ENCODE results near the gene PLXDC2.
A peak's percentile ranks its signal among the peaks of the same experiment; 100 is the strongest.
"Not testable (repeated sequence)": the region's sequence is repeated elsewhere in the genome, so short reads cannot be mapped to it uniquely, and the experiment has no call there.

Gene PLXDC2

GRCh38 chr10:19816411-19817230, at the start of gene PLXDC2:
TSS of gene PLXDC2 (plus strand) at chr10:19816432.
- peak; percentile 6 for DNase-seq (ENCODE audit: low spot score)

GRCh38 chr10:19767876-19768275, 48.4 kb upstream of the PLXDC2 start:
- no peak for DNase-seq (ENCODE audit: low spot score)

DNA sequence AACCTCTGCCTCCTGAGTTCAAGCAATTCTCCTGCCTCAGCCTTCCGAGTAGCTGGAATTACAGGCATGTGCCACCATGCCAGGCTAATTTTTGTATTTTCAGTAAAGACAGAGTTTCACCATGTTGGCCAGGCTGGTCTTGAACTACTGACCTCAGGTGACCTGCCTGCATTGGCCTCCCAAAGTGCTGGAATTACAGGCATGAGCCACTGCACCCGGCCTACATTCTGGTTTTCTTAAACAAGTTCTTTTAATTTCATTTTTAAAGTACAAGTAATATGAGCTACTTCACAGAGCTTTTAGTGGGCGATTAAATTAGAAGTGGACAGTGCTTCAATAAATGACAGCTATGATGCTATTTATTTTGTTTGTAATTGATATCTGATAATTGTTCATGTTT, 46.4 kb upstream of the PLXDC2 start:
- DNase-seq (ENCODE audit: low spot score): not testable (repeated sequence)

- no peak for DNase-seq (ENCODE audit: low spot score)
Observed at GRCh38 chr10:19772972-19773371, 43.3 kb upstream of the PLXDC2 start.

- no peak for DNase-seq (ENCODE audit: low spot score)
Observed at GRCh38 chr10:19775296-19775695, 40.9 kb upstream of the PLXDC2 start.

DNA sequence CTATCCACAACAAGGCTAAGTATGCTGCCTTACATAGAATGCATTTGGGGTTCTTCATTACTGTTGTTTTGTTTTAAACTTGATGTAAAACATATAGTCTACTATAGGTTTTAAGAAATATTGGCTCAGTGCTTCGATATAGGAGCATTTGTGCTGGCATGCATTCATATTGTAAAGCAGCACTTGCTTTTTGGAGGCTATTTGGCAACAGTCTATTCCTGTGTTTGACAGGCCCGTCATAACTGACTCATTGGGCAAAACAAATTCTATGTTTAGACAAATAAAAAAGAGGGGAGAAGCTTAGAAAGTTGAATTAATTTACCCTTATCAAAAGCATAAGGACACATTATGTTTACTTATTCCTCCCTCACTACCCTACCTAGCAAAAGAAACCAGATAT, 38.4 kb upstream of the PLXDC2 start:
- no peak for DNase-seq (ENCODE audit: low spot score)

DNA sequence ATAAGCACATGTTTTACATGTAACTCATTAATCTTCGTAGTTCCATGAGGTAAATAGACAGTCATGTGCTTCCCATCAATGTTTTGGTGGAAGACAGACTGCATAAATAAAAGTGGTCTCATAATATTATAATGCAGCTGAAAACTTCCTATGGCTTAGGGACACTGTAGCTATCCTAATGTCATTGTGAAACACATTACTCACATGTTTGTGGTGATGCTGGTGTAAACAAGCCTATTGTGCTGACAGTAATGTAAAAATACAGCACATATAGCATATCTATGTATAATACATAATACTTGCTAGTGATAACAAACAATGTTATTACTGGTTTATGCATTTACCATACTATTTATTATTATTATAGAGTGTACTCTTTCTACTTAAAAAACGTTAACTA, 37.2 kb upstream of the PLXDC2 start:
- DNase-seq (ENCODE audit: low spot score): no peak

GRCh38 chr10:19782430-19783089, 33.7 kb upstream of the PLXDC2 start:
- DNase-seq (ENCODE audit: low spot score): no peak

DNA sequence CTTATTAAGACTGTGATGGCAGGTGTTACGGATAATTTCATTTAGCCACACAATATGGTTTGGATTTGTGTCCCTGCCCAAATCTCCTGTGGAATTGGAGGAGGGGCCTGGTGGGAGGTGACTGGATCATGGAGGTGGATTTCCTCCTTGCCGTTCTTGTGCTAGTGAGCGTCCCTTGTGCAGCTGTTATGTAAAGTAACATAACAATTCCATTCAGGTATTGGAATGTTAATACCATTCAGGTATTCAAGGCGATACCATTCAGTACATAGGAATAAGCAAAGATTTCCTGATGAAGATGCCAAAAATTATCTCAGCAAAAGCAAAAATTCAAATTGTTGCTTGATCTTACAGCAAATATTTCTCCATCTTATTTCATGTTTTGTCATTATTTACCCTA, 32.5 kb upstream of the PLXDC2 start:
- no peak for DNase-seq (ENCODE audit: low spot score)

DNA sequence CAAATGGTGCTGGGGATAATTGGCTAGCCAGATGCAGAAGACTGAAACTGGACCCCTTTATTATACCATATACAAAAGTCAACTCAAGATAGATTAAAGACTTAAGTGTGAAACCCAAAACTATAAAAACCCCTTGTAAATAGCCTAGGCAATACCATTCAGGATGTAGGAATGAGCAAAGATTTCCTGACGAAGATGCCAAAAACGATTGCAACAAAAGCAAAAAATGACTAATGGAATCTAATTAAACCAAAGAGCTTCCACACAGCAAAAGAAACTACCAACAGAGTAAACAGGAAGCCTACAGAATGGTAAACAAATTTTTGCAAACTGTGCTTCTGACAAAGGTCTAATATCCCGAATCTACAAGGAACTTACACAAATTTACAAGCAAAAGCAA, 30.9 kb upstream of the PLXDC2 start:
- DNase-seq (ENCODE audit: low spot score): no peak

DNA sequence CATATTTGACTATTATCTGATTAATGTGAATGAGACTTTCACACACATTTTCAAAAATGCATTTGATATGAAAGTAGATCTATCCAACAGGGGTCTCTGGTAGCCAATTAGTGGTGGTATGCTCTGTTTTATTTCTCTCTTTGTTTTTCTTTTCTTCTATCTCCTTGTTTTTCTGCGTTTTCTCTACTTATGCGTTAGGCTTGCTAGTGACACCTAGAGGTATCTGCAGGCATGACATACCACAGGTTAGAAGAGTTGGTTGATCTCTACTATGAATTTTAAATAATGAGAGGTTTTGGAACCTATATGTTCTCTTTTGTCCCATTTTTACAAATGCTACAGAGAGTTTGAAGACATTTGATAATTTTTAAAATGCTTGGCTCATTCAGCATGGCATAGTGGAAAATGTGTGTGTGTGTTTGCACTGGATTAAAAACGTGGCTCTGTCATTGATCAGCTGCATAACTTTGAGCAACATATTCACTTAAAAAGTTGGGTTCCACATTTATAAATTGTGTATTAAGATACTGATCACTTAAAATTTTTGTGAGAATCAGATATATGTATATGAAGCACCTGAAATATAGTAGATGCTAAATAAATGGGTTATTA, 28.1 kb upstream of the PLXDC2 start:
- peak; percentile 46 for DNase-seq (ENCODE audit: low spot score)

DNA sequence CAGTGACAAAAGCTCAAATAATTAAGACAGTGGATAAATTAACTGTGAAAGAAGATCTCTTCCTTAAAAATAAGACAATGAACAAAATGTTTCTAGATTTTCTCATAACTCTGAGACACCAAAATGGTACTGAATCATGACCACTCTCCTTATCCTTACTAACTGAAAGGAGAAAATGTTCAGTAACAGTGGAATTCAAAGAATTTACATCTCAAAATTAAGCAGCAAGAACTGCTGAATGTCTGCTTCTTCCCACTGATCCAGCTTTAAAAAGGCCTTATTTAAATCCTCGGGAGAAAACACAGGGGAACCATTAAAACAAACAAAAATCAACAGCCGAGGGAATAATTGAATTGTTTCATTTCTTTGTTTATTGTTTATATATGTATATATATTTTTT, 27.3 kb upstream of the PLXDC2 start:
- no peak for DNase-seq (ENCODE audit: low spot score)

- no peak for DNase-seq (ENCODE audit: low spot score)
Observed at GRCh38 chr10:19789607-19790006, 26.6 kb upstream of the PLXDC2 start.

DNA sequence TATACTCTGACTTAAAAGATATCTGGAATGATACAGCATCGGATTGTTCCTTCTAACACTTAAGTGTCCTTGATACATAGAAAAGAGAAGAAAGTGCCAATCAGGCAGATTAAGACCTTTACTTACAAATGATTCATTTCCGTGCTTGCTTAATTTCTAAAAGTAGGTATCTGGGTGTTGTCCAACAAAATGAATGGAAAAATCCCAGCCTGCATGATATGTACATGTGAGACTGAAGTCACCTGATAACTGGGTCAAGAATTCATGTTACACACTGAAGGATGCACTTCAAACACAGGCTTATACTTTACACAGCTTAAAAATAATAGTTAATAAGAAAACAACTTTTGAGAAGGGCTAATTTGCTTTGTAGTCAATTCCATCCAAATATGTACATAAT, 25.2 kb upstream of the PLXDC2 start:
- no peak for DNase-seq (ENCODE audit: low spot score)

GRCh38 chr10:19795684-19796083, 20.5 kb upstream of the PLXDC2 start:
- DNase-seq (ENCODE audit: low spot score): no peak

DNA sequence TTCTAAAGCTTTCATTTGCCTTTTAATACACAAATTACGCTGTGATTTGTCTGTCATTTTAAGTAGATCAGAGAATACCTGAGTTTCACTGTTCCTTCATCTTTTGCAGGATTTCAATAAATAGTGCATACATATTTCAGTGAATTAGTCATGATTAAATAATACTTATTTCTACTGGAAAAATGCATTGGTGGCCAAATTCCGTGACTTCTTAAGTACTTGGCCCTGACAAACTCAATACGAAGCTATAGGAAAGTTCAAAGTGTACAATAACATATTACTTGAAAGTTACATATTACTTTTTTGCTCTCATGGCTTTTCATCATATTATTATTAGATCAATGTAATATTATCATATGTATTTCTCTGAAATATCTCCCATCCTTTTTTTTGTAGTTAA, 16.1 kb upstream of the PLXDC2 start:
- DNase-seq (ENCODE audit: low spot score): no peak

GRCh38 chr10:19801369-19801768, 14.9 kb upstream of the PLXDC2 start:
- DNase-seq (ENCODE audit: low spot score): no peak

GRCh38 chr10:19803676-19804075, 12.6 kb upstream of the PLXDC2 start:
- no peak for DNase-seq (ENCODE audit: low spot score)

DNA sequence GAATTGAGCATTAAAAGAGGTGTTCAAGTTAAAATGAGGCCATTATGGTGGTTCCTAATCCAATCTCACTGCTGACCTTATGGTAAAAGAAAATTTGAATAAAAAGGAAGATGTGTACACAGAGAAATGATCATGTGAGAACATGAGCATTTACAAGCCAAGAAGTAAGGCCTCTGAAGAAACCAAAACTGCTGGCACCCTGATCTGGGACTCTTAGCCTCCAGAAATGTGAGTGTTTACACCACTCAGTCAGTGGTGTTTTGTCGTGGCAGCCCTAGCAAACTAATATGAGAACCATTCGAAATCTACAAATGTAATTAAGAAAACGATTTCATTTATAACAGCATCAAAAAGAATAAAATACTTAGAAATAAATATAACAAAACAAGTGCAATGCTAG, 6.8 kb upstream of the PLXDC2 start:
- DNase-seq (ENCODE audit: low spot score): no peak

GRCh38 chr10:19811540-19811939, 4.7 kb upstream of the PLXDC2 start:
- DNase-seq (ENCODE audit: low spot score): peak; percentile 13

- no peak for DNase-seq (ENCODE audit: low spot score)
Observed at GRCh38 chr10:19812976-19813375, 3.3 kb upstream of the PLXDC2 start.

- DNase-seq (ENCODE audit: low spot score): no peak
Observed at GRCh38 chr10:19815036-19815730, 1.0 kb upstream of the PLXDC2 start.
